NCI-H510A treated with DMSO at 0.1 percent for 48 hours (cell line): Measurements from ENCODE around the gene TXNRD3.

Source experiments
- DNase-seq: peaks from one replicate; lab custom pipeline; 2025; lab: John Stamatoyannopoulos, UW

Gene TXNRD3

GRCh38 chr3:126671521-126671920, 16.6 kb upstream of the TXNRD3 start:
- DNase-seq, result no peak

DNA sequence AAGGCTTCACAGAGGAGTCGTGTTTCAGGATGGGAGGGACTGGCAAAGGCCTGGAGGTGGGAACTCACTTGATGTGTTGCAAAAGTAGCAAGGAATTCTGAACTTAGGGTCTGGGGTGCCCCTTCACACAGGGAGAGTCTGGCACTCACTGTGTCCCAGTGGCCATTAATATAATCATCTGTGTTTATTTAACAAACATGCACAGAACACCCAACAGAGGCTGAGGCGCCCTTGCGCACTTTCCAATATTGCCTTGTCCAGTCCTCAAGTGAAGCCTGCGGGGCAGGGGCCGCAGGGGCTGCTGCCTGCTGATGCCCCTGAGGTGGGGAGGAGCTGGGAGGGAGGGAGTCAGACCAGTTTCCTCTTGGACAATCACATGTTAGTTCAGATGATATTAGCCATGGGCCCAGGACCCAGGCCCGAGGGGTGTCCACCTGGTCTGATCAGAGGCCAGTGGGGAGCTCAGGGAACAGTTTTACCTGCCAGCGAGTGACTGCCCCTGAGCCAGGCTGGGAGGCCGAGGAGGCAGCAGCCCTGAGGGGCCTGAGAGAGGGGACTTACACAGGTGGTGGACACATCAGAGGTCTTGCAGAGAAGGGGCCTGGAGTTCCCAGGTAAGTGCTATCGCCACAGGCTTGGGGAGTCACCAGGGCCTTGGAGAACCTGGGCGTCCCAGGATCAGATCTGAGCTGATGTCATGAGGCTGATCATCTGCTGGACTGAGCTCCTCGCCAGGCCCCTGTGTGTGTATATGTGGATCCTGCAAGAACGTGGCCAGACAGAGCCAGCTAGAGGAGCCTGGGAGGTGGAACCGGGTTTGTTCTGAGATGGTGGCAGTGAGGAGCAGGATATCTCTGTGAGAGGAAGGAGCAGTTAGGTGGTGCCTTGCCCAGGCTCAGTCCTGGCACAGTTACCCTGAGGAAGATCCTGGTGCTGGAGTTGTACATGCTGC, 13.8 kb upstream of the TXNRD3 start:
- DNase-seq, result no peak

DNA sequence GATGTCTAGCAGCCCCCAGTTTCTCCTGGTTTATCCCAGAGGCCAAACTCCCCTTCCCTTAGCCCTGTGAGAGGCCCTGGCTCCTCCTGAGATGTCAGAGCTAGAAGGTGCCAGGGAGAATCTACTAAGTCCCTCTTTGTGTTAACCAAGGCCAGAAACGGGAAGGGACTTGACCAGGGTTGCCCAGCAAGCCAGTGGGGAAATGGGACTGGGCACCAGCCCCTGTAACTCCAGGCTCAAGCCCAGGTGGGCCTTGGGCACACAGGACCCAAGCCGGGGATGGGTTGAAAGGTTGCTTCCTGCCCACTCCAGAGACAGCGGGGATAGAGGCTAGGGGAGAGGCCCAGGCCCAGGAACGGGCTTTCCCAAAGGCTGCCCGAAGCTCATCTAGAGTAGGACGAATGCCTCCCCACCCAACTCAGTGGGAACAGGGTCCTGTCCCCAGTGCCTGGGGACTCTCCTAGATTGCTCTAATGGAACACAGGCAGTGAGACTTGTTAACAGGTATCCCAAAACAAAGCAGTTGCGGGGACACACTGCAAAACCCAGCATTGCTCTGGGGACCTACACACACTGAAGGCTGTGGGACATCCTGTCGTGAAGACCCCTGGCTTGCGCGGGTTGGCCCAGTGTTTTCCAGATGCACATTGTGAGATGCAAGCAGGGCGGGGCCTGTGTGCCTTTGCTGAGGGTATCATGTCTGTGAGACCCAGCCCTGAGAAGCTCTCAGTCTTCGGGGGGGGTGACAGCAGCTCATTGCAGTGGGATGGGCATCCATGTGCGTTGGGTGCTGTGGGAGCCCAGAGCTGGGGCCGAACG, 12.9 kb upstream of the TXNRD3 start:
- no peak for DNase-seq

- DNase-seq, result no peak
These were observed 12.0 kb upstream of the TXNRD3 start for GRCh38 chr3:126666658-126667528.

GRCh38 chr3:126665959-126666657, 11.2 kb upstream of the TXNRD3 start:
- DNase-seq, result no peak

DNA sequence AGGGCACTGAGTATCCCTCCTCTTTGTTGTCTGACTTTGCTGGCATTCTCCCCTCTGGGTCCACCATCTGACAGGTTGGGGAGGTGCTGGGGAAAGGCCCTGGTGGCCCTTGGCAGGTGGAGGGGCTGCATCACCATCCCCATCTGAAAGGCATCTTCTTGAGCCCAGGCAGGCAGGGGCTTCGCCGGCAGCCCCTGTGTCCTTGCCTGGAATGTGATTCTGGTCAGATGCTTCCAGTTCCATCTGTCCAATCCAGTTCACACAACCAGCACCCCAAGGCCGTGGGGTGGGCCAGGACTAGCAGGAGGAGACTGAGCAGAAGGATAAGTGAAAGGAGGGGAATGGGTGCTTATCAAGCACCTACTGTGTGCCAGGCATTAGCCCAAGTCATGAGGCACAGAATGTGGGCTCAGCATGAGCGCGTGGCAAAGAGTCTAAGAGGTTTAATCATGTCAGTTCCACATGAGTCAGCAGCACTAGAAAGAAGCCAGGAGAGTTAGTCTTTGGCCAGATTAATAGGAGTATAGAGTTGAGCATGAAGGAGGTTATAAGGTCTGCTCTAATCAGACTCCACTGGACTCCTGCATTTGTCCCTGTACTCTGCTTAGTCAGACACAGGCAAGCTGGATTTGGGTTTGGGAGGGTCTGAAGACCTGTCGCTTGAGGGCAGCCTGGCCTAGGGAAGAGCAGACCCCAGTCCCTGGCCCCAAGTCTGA, 10.5 kb upstream of the TXNRD3 start:
- DNase-seq, result no peak

GRCh38 chr3:126664591-126665214, 9.8 kb upstream of the TXNRD3 start:
- no peak for DNase-seq

GRCh38 chr3:126663750-126664149, 8.8 kb upstream of the TXNRD3 start:
- DNase-seq, result no peak

DNA sequence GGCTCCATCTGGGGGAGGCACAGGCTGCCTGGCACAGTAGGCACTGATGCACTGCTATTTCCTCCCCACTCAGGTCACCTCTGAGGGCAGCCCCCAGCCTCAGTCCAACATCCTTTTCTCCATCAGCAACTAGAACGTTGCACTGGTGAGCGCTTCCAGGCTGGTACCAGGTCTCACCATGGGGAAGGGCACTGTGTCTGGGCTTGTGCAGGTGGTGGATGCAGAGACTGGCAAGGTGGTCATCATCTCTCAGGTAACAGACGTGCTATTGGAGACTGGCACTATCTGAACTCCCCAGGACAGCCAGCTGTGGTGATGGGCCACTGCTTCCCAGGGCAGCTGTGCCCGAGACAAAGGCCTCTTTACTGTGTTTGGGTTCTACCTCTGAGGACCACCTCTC, 8.3 kb upstream of the TXNRD3 start:
- DNase-seq, result no peak

- DNase-seq, result no peak
These were observed 6.8 kb upstream of the TXNRD3 start for GRCh38 chr3:126661532-126662364.

GRCh38 chr3:126659915-126660886, 5.3 kb upstream of the TXNRD3 start:
- no peak for DNase-seq

DNA sequence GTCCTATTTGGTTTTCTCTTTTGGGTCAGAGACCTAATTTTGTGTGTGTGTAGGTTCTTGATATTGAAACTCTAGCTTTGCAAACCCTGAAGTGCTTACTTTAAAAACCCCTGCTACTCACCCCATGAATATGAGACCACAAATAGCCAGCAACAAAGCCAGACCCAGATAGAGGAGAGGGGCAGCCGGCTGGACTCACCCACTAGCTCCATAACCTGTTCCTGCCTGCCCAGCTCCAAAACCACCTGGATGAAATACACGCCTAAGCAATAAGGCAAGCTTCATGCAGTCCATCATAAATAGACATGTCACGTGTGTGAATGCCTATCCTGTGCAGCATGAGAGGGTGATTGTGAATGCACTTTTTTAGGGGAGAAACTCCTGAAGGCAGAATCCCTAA, 3.7 kb upstream of the TXNRD3 start:
- no peak for DNase-seq

GRCh38 chr3:126657901-126658300, 3.0 kb upstream of the TXNRD3 start:
- DNase-seq, result no peak

- no peak for DNase-seq
These were observed 1.6 kb upstream of the TXNRD3 start for GRCh38 chr3:126656371-126657134.

DNA sequence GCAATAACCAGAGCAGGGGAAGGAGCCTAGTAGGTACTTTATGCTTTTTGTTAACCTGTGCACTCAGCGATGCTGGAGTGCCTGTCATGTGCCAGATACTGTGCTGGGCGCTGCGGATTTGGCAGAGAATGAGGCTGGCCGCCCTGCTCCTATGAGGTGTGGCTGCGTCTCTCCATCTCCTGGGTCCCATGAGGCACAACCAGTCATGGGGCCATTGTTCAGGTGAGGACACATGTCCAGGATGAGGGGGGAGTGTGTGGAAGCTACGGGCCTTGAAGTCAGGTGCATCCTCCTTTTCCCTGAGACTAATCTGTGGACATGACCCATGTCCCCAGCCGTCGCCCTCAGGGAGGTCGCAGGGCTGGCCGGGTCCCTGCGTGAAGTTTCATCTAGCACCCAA, 963 bp upstream of the TXNRD3 start:
- no peak for DNase-seq

DNA sequence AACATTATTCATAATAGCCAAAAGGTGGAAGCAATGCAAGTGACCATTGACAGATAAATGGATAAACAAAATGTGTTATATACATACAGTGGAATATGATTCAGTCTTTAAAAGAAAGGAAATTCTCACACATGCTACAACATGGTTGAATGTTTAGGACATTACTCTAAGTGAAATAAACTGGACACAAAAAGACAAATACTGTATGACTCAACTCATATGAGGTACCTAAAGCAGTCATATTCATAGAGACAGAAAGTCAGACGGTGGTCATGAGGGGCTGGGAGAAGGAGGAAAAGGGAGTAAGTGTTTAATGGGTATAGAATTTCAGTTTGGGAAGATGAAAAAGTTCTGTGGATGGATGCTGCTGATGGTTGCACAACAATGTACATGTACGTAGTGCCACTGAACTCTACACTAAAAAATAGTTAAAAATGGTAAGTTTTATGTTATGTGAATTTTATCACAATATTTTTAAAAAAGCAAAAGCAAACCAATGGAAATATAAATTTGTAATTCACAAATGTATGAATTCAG, 5.3 kb downstream of the TXNRD3 start:
- no peak for DNase-seq

- no peak for DNase-seq
These were observed 8.2 kb downstream of the TXNRD3 start for GRCh38 chr3:126646674-126647073.
